HG03025 (cell line): ENCODE results near the gene PRR23C.

ENCODE experiments used
- ATAC-seq: cut with Tn5 transposase; IDR thresholded peaks from one replicate; pipeline ENCODE4 v1.9.1; 2021; ENCODE audit warnings: mild to moderate bottlenecking, moderate library complexity; ENCODE audit not compliant: unreplicated experiment, low FRiP score

PRR23C gene

GRCh38 chr3:139005356-139005993 is 39.2 kb downstream of the PRR23C start:
- no peak for ATAC-seq

GRCh38 chr3:138995706-138996105 is 49.0 kb downstream of the PRR23C start:
- ATAC-seq = no peak
